GM18505 (cell line): ENCODE measurements around the gene CMTM4.

Experiments used
- ATAC-seq: cut with Tn5 transposase; IDR thresholded peaks from one replicate; pipeline ENCODE4 v1.9.1; 2021; ENCODE audit not compliant: unreplicated experiment
- POLR2A ChIP-seq: IDR thresholded peaks from 4 replicates; pipeline ENCODE4 v1.6.1; 2011; ENCODE audit warnings: borderline replicate concordance; ENCODE audit not compliant: insufficient read depth, insufficient read length; ENCODE audit errors: extremely low read depth

The CMTM4 gene

GRCh38 chr16:66696669-66697630, at the start of gene CMTM4:
TSS of gene CMTM4 (minus strand) at chr16:66696743. CDS start at chr16:66696525, 218 bp downstream.
- ATAC-seq, result peak; percentile 91
- TF ChIP-seq POLR2A, result no peak

GRCh38 chr16:66746048-66746447, 49.5 kb upstream of the CMTM4 start:
- TF ChIP-seq POLR2A, result no peak
- no peak for ATAC-seq

GRCh38 chr16:66741950-66742808, 45.6 kb upstream of the CMTM4 start:
- no peak for ATAC-seq
- TF ChIP-seq POLR2A, result no peak

GRCh38 chr16:66741169-66741900, 44.8 kb upstream of the CMTM4 start:
- no peak for ATAC-seq
- TF ChIP-seq POLR2A, result no peak

GRCh38 chr16:66740533-66740932, 44.0 kb upstream of the CMTM4 start:
- ATAC-seq, result no peak
- no peak for TF ChIP-seq POLR2A

- TF ChIP-seq POLR2A, result no peak
Observed at GRCh38 chr16:66740010-66740409, 43.5 kb upstream of the CMTM4 start.

GRCh38 chr16:66735891-66736290, 39.3 kb upstream of the CMTM4 start:
- TF ChIP-seq POLR2A, result no peak
- ATAC-seq, result no peak

More at GRCh38 chr16:66740010-66740409, 43.5 kb upstream of the CMTM4 start:
- ATAC-seq, result no peak

GRCh38 chr16:66731101-66731500, 34.6 kb upstream of the CMTM4 start:
- ATAC-seq, result no peak
- no peak for TF ChIP-seq POLR2A

- ATAC-seq, result no peak
- TF ChIP-seq POLR2A, result no peak
Observed at GRCh38 chr16:66728804-66729203, 32.3 kb upstream of the CMTM4 start.

- no peak for TF ChIP-seq POLR2A
- ATAC-seq, result no peak
Observed at GRCh38 chr16:66728117-66728787, 31.7 kb upstream of the CMTM4 start.

GRCh38 chr16:66720766-66721165, 24.2 kb upstream of the CMTM4 start:
- no peak for TF ChIP-seq POLR2A
- ATAC-seq, result no peak

GRCh38 chr16:66719246-66719645, 22.7 kb upstream of the CMTM4 start:
- no peak for ATAC-seq
- TF ChIP-seq POLR2A, result no peak

- no peak for TF ChIP-seq POLR2A
- ATAC-seq, result no peak
Observed at GRCh38 chr16:66717776-66718175, 21.2 kb upstream of the CMTM4 start.

GRCh38 chr16:66717112-66717675, 20.7 kb upstream of the CMTM4 start:
- TF ChIP-seq POLR2A, result no peak
- no peak for ATAC-seq
